Activated CD4-positive, CD25-positive, alpha-beta regulatory T cell treated with anti-CD3 and anti-CD28 coated beads, Interleukin-2, amount 50 U/mL, for 16 hours (primary cell): ENCODE data around the gene MADCAM1.

Source experiments
- DNase-seq: peaks from one replicate; pipeline ENCODE4 v3.0.0-alpha.2; 2020; ENCODE audit warnings: low read depth, low spot score

MADCAM1 gene

GRCh38 chr19:488505-489417 lies 7.5 kb upstream of the MADCAM1 start:
- DNase-seq = peak; percentile 84

DNA sequence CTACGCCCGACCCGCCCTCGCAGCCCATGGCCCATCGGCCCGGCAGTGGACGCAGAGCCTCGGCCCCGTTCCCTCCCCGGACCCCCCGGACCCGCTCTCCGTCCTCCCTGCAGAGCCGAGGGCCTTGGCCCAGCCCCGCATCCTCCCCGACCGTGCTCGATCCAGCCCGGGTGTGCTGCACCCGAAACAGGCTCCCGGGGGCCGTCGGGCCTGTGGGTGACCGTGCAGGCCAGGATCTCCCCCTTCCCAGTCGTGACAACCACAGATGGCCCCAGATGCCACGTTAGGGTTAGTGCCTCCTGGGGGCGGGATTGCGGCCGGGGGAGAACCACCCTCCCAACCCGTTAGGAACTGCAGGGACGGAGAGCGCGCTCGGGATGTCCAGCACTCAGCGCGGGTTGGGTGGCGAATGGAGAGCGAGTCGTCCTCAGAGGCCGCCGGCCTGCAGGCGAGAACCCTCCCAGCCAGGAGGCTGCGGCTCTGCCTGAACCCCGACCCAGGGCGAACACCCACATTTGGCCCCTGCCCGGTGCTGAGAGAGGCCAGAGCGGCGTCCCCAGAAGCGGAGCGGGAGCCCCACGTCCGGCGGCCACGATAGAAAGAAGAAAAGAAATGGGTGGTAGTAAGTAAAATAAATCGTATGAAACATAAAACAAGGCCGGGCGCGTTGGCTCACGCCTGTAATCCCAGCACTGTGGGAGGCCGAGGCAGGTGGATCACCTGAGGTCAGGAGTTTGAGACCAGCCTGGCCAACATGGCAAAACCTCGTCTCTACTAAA lies 6.7 kb upstream of the MADCAM1 start:
- DNase-seq = no peak

DNA sequence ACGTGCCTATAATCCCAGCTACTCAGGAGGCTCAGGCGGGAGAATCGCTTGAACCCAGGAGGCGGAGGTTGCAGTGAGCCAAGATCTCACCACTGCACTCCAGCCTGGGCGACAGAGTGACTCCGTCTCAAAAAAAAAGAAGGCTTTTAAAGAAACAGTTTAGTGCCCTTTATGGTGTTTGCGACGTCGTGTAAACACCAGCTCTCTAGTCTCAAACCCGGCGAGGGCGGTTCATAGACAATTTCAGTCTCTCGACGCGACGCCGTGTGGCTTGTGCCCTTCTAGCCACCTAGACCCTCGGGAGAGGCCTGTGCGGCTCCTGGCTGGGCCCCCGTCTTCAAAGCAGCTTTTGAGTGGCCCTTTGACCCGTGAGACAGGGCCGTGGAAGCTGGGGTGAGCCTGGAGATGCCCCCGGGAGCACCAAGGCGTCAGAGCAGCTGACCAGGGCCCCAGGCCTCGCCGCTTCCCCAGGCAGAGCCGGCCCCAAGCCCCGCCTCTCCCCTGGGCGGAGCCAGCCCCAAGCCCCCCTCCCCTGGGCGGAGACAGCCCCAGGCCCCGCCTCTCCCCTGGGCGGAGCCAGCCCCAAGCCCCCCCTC lies 5.0 kb upstream of the MADCAM1 start:
- DNase-seq = no peak

- no peak for DNase-seq
Observed at GRCh38 chr19:492091-492531, 4.2 kb upstream of the MADCAM1 start.

DNA sequence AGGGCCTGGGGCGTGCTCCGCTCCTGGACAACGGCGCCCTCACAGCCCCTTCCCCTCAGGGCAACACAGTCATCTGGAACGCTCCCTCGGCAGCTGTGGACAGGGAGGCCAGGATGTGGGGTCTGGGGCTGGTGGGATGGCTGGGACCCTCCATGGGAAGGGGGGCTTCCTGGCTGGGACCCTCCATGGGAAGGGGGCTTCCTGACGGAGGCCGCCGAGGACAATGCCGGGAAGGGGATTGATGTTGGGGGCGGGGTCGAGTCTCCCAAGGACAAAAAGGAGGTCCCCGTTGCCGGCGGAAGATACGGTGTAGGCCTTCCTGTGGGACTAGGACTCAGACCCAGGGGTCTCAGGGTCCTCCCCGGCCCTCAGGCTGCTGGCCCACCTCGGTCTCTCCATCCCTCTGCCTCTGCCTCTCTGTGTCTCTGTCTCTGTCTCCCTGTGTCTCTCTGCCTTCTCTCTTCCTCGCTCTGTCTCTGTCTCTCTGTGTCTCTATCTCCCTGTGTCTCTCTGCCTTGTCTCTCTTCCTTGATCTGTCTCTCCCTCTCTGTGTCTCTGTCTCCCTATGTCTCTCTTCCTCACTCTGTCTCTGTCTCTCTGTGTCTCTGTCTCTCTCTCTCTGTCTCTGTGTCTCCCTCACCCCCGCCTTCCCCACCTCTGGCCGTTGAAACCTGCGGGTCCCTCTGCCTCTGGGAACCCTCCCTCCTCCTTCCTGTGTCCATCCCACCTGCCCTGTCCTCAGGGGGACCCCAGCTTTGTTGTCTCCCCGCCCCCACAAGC lies 2.7 kb upstream of the MADCAM1 start:
- no peak for DNase-seq

GRCh38 chr19:494171-495080 lies 1.9 kb upstream of the MADCAM1 start:
- no peak for DNase-seq

DNA sequence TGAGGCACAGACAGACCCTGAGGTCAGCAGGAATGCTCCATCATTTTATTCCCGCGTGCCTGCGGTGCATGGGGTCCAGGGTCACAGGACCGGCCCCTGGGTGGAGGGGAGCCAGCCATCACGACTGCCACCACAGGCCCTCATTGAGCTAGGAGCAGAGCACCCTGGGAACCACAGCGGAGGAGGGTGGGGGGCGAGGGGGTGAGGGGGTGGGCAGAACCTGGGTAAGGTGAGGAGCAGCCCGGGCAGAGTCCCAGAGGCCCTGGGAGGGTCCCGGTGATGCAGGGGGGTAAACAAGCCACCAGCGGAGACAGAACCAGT lies 1.2 kb upstream of the MADCAM1 start:
- no peak for DNase-seq

- DNase-seq = no peak
Observed at GRCh38 chr19:495402-496111, 729 bp upstream of the MADCAM1 start.

GRCh38 chr19:496986-497385 lies 700 bp downstream of the MADCAM1 start:
- DNase-seq = no peak

DNA sequence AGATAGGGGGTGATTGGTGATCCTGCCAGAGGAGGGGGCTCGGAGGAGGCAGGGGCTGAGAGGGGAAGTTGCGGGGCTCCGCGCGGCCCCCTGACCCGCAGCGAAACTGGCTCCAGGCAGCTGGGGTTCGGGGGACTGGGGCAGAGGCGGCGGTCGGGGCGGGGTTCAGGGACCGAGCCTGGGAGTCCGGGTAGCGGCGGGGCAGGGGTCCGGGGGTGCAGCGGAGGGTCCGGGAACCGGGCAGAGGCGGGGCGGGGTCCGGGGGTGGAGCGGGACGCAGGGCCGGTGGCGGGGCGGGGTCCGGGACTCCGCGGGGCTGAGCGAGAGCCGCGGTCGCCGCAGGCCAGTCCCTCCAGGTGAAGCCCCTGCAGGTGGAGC lies 1.2 kb downstream of the MADCAM1 start:
- DNase-seq = no peak

DNA sequence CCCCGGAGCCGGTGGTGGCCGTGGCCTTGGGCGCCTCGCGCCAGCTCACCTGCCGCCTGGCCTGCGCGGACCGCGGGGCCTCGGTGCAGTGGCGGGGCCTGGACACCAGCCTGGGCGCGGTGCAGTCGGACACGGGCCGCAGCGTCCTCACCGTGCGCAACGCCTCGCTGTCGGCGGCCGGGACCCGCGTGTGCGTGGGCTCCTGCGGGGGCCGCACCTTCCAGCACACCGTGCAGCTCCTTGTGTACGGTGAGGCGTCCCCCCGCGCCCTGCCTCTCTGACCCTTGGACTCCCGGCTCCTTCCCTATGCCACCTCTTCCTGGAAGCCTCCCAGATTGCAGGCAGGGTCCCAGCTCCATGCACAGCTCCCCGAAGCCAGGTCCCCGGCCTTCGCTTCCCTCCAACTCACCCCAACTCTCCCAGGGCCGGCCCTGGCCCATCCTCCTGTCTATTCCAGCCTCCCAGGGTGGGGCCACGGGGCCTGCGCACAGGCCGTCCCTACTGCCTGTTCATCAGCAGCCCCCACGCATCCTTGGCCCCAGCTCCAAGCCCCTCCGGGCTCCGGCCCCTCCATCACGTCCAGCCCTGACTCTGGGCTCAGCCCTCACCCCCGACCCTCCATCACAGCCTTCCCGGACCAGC lies 1.7 kb downstream of the MADCAM1 start:
- no peak for DNase-seq

GRCh38 chr19:498511-498891 lies 2.2 kb downstream of the MADCAM1 start:
- DNase-seq = no peak

GRCh38 chr19:498977-499623 lies 2.8 kb downstream of the MADCAM1 start:
- DNase-seq = no peak

DNA sequence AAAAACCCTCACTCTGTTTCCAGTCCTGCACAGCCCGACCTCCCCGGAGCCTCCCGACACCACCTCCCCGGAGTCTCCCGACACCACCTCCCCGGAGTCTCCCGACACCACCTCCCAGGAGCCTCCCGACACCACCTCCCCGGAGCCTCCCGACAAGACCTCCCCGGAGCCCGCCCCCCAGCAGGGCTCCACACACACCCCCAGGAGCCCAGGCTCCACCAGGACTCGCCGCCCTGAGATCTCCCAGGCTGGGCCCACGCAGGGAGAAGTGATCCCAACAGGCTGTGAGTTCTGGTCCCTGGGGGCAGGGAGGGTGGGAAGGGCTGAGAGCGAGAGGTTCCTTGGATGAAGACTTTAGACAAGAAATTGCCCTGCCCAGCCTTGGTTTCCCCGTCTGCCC lies 5.4 kb downstream of the MADCAM1 start:
- DNase-seq = no peak

GRCh38 chr19:504616-505015 lies 8.3 kb downstream of the MADCAM1 start:
- no peak for DNase-seq

DNA sequence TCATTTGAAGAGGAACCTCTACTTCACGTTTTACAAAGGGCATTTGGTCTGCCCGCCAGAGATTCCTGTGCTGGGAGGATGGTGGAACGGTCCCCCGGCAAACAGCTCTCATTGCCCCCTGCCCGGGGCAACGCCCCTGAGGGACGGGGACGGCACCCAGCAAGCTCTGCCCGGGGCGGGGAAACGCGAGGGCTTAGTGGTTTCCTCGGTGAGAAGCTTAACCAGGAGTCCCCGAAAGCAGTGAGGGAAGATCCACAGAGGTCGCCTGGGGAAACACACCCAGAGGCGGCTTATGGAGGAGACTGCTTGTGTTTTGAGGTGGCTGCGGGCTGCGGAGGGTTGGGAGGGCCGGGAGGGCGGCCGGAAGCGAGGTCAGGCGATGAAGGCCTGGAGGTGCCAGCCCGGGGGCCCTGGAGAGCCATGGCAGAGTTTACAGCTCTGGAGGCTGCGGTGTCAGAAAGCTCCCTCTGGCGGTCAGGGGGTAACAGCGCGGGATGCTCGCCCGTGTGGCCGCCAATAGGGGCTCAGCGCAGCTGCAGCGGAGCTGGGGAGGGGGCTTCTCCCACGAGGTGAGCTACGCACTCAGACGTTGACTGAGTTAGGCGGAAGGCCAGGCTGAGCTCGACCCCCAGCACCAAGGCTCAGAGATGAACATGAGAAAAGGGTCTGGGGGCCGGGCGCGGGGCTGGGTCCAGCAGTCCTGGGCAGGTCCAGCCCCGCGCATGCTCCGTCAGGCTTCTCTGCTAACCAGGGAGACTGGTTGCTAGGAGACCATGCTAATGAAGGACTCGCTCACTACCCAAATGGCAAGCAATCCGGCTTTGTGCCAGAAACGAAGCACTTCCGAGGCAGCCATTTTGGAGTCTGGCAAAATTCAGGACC lies 10.4 kb downstream of the MADCAM1 start:
- DNase-seq = peak; percentile 93

- peak; percentile 80 for DNase-seq
Observed at GRCh38 chr19:507286-508203, 11.3 kb downstream of the MADCAM1 start, which contains the start of gene TPGS1. TSS of gene TPGS1 (plus strand) at chr19:507497. CDS start at chr19:507507, 10 bp downstream.
